Neural cell (in vitro differentiated cells): ENCODE results near the gene LRRC74A. TPM values are rescaled to one million over a fixed set of nuclear protein-coding genes. Genes with fewer than 3 reads are reported as not detected.

Experiments used
- H2AFZ ChIP-seq: fragments of 200-600, 300-800 bp; sonication (generic), shearing (Covaris generic); 2 replicates; pipeline ENCODE4 v1.6.0; 2014; ENCODE audit warnings: low read depth, mild to moderate bottlenecking, antibody characterized with exemption, low read length, moderate library complexity
- H3F3A ChIP-seq: fragments of 200-600 bp; shearing (Covaris generic); 2 replicates; pipeline ENCODE4 v1.6.1; 2016; ENCODE audit warnings: mild to moderate bottlenecking, moderate library complexity, mixed read lengths, antibody characterized with exemption, low read length; ENCODE audit not compliant: insufficient read depth, poor library complexity, severe bottlenecking
- H3K27ac ChIP-seq: fragments of 200-600, 300-800 bp; sonication (generic), shearing (Covaris generic); 2 replicates; pipeline ENCODE4 v1.5.1; 2014; ENCODE audit warnings: mild to moderate bottlenecking, low read length, moderate library complexity
- H3K27me3 ChIP-seq: fragments of 300-800, 200-600 bp; sonication (generic), shearing (Covaris generic); 2 replicates; pipeline ENCODE4 v1.6.0; 2014; ENCODE audit warnings: mild to moderate bottlenecking, low read depth, low read length, moderate library complexity; ENCODE audit not compliant: insufficient read depth
- H3K36me3 ChIP-seq: fragments of 300-800, 200-600 bp; sonication (generic), shearing (Covaris generic); 2 replicates; pipeline ENCODE4 v1.5.1; 2014; ENCODE audit warnings: mild to moderate bottlenecking, antibody characterized with exemption, low read length, moderate library complexity; ENCODE audit not compliant: insufficient read depth
- H3K4me2 ChIP-seq: fragments of 300-800, 200-600 bp; sonication (generic), shearing (Covaris generic); 2 replicates; pipeline ENCODE4 v1.6.0; 2014; ENCODE audit warnings: mild to moderate bottlenecking, low read length
- H3K4me3 ChIP-seq: fragments of 300-800, 200-600 bp; sonication (generic), shearing (Covaris generic); 2 replicates; pipeline ENCODE4 v1.5.1; 2014; ENCODE audit warnings: mild to moderate bottlenecking, low read length, moderate library complexity
- H3K79me2 ChIP-seq: fragments of 200-600 bp; shearing (Covaris generic); replicated peaks from 2 replicates; pipeline ENCODE4 v1.6.0; 2014; ENCODE audit warnings: mild to moderate bottlenecking, low read length, moderate library complexity; ENCODE audit not compliant: insufficient read depth
- H3K9ac ChIP-seq: fragments of 300-800, 200-600 bp; sonication (generic), shearing (Covaris generic); 2 replicates; pipeline ENCODE4 v1.6.1; 2016; ENCODE audit warnings: mild to moderate bottlenecking, low read length, mixed read lengths
- H3K9me2 ChIP-seq: fragments of 200-600 bp; shearing (Covaris generic); 2 replicates; pipeline ENCODE4 v1.6.1; 2016; ENCODE audit warnings: mild to moderate bottlenecking, low read length, mixed read lengths; ENCODE audit not compliant: insufficient read depth
- H3K9me3 ChIP-seq: fragments of 200-600, 300-800 bp; sonication (generic), shearing (Covaris generic); 2 replicates; pipeline ENCODE4 v1.6.1; 2016; ENCODE audit warnings: mild to moderate bottlenecking, mixed run types, low read length, moderate library complexity, mixed read lengths
- H4K20me1 ChIP-seq: fragments of 200-600 bp; shearing (Covaris generic); 2 replicates; pipeline ENCODE4 v1.6.1; 2016; ENCODE audit warnings: mild to moderate bottlenecking, mixed run types; ENCODE audit not compliant: insufficient read depth
- CTCF ChIP-seq: fragments of 450-650 bp; IDR thresholded peaks from 2 replicates; pipeline ENCODE4 v1.5.1; 2014; ENCODE audit warnings: antibody characterized with exemption, mild to moderate bottlenecking, moderate library complexity; ENCODE audit not compliant: poor library complexity, severe bottlenecking
- EP300 ChIP-seq: fragments of 450-650 bp; conservative IDR thresholded peaks from 2 replicates; pipeline ENCODE4 v1.6.1; 2014; ENCODE audit warnings: antibody characterized with exemption, mild to moderate bottlenecking, moderate library complexity; ENCODE audit not compliant: poor library complexity, severe bottlenecking
- EZH2 ChIP-seq: fragments of 200-600, 300-800 bp; shearing (Covaris generic), sonication (generic); IDR thresholded peaks from 2 replicates; pipeline ENCODE4 v1.6.1; 2014; ENCODE audit warnings: antibody characterized with exemption, low read length, borderline replicate concordance, mild to moderate bottlenecking; ENCODE audit not compliant: insufficient read depth, poor library complexity, severe bottlenecking
- MXI1 ChIP-seq: fragments of 450-650 bp; conservative IDR thresholded peaks from 2 replicates; pipeline ENCODE4 v1.6.1; 2014; ENCODE audit warnings: antibody characterized with exemption, mild to moderate bottlenecking; ENCODE audit not compliant: poor library complexity, severe bottlenecking
- POLR2AphosphoS5 ChIP-seq: IDR thresholded peaks from 2 replicates; pipeline ENCODE4 v1.6.1; 2012
- RAD21 ChIP-seq: fragments of 450-650 bp; conservative IDR thresholded peaks from 2 replicates; pipeline ENCODE4 v1.6.1; 2014; ENCODE audit warnings: antibody characterized with exemption, mild to moderate bottlenecking, moderate library complexity
- REST ChIP-seq: IDR thresholded peaks from 2 replicates; pipeline ENCODE4 v1.6.1; 2012; ENCODE audit warnings: borderline replicate concordance
- SMC3 ChIP-seq: fragments of 450-650 bp; conservative IDR thresholded peaks from 2 replicates; pipeline ENCODE4 v1.6.1; 2014; ENCODE audit warnings: antibody characterized with exemption, mild to moderate bottlenecking, moderate library complexity; ENCODE audit not compliant: poor library complexity
- TAF1 ChIP-seq: IDR thresholded peaks from 2 replicates; pipeline ENCODE4 v1.6.1; 2012; ENCODE audit warnings: low read depth
- polyA plus RNA-seq: library from polyadenylated mRNA; depleted of rRNA; stranded (reverse); fragments of >200 nt; gene quantifications from 2 replicates; pipeline ENCODE4 v1.2.3, GENCODE V29; 2014

Gene LRRC74A
- polyA plus RNA-seq, 1 donor from 2014 or later, result not detected

- TF ChIP-seq MXI1 (no peak), REST (no peak), SMC3 (no peak), EP300 (no peak), RAD21 (no peak), TAF1 (no peak), CTCF (no peak), POLR2AphosphoS5 (no peak), EZH2 (no peak)
- H3K27ac ChIP-seq, result no peak overlapping the region
Measured at GRCh38 chr14:76814726-76815645, 11.2 kb upstream of the LRRC74A start.

GRCh38 chr14:76820700-76821099, 5.5 kb upstream of the LRRC74A start:
- Histone ChIP-seq H3K9ac (no peak overlapping the region), H3K36me3 (no peaks in the 10 kb centered on the region), H3K4me3 (no peak overlapping the region), H3K27me3 (no peaks in the 10 kb centered on the region), H4K20me1 (no peaks in the 10 kb centered on the region), H3F3A (no peaks in the 10 kb centered on the region), H3K9me3 (no peaks in the 10 kb centered on the region), H3K27ac (no peak overlapping the region), H3K4me2 (no peak overlapping the region), H3K9me2 (no peaks in the 10 kb centered on the region), H2AFZ (no peak overlapping the region), H3K79me2 (no peaks in the 10 kb centered on the region)
- TF ChIP-seq SMC3 (no peak), EZH2 (no peak)

More at GRCh38 chr14:76814726-76815645, 11.2 kb upstream of the LRRC74A start:
- Histone ChIP-seq H3K36me3 (no peaks in the 10 kb centered on the region), H4K20me1 (no peaks in the 10 kb centered on the region), H3K4me3 (no peak overlapping the region), H3F3A (no peaks in the 10 kb centered on the region), H2AFZ (no peak overlapping the region), H3K9ac (no peak overlapping the region), H3K9me2 (no peaks in the 10 kb centered on the region), H3K9me3 (no peaks in the 10 kb centered on the region), H3K27me3 (no peaks in the 10 kb centered on the region), H3K4me2 (no peak overlapping the region), H3K79me2 (no peaks in the 10 kb centered on the region)
